Raji (cell line): ENCODE results near the gene INSYN2B.

ENCODE experiments used
- POLR2A ChIP-seq: IDR thresholded peaks from 2 replicates; pipeline ENCODE4 v1.6.1; 2011; ENCODE audit warnings: low read depth, low read length, control low read depth; ENCODE audit not compliant: insufficient read depth

Gene INSYN2B

GRCh38 chr5:169921384-169921783 is 58.9 kb downstream of the INSYN2B start:
- no peak for TF ChIP-seq POLR2A

GRCh38 chr5:169920474-169920873 is 59.8 kb downstream of the INSYN2B start:
- TF ChIP-seq POLR2A, result no peak

GRCh38 chr5:169918228-169918627 is 62.1 kb downstream of the INSYN2B start:
- no peak for TF ChIP-seq POLR2A

- TF ChIP-seq POLR2A, result no peak
Observed at GRCh38 chr5:169917500-169917899, 62.8 kb downstream of the INSYN2B start.

GRCh38 chr5:169914766-169915165 is 65.5 kb downstream of the INSYN2B start:
- TF ChIP-seq POLR2A, result no peak

GRCh38 chr5:169913479-169913878 is 66.8 kb downstream of the INSYN2B start:
- no peak for TF ChIP-seq POLR2A

GRCh38 chr5:169911448-169912212 is 68.7 kb downstream of the INSYN2B start:
- TF ChIP-seq POLR2A, result no peak

- TF ChIP-seq POLR2A, result no peak
Observed at GRCh38 chr5:169910393-169910792, 69.9 kb downstream of the INSYN2B start.

GRCh38 chr5:169909945-169910344 is 70.3 kb downstream of the INSYN2B start:
- TF ChIP-seq POLR2A, result no peak

- TF ChIP-seq POLR2A, result no peak
Observed at GRCh38 chr5:169908864-169909263, 71.4 kb downstream of the INSYN2B start.

- no peak for TF ChIP-seq POLR2A
Observed at GRCh38 chr5:169906745-169907649, 73.3 kb downstream of the INSYN2B start.

GRCh38 chr5:169905017-169905416 is 75.3 kb downstream of the INSYN2B start:
- TF ChIP-seq POLR2A, result no peak

- no peak for TF ChIP-seq POLR2A
Observed at GRCh38 chr5:169904508-169904907, 75.8 kb downstream of the INSYN2B start.

- no peak for TF ChIP-seq POLR2A
Observed at GRCh38 chr5:169904059-169904458, 76.2 kb downstream of the INSYN2B start.

GRCh38 chr5:169901896-169902295 is 78.4 kb downstream of the INSYN2B start:
- no peak for TF ChIP-seq POLR2A

GRCh38 chr5:169897481-169897880 is 82.8 kb downstream of the INSYN2B start:
- TF ChIP-seq POLR2A, result no peak
